DMS 273 (cell line): ENCODE results near the gene TMEM131.

Source experiments
- DNase-seq: peaks from one replicate; lab custom pipeline; 2025; ENCODE audit not compliant: unreplicated experiment; lab: John Stamatoyannopoulos, UW

The TMEM131 gene

DNA sequence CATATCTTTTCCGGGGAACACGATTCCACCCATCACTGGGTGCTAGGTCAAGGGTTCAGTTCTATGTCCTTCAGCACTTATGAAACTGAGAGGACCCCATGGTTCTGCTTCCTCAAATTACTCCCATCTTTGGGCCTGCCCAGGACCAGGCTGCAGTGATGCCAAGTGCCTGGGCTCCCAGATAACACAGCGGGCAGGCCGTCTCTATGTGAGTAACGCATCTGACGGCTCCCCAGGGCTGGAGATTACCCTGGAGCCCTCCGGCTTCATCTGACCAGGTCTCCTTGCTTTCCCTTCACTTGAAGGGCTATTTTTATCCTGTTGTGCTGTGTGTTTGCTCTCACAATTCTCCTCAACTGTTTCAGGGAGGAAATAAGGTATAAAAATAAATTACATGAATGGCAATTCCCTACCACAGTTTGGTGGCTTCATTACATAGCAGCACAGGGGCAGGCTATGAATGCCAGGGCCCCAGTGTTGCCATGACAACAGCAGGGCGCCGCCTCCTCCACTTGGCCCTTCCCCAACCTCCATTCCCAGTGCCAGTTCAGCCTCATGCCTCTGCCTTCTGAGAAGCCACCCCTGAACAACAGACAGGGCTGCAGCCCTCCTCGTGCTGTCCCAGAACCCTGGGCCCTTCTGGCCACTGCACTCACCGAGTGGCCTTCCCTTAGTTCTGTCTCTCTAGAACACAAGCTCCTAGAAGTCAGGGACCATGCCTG lies 25.4 kb upstream of the TMEM131 start:
- peak; percentile 60 for DNase-seq

DNA sequence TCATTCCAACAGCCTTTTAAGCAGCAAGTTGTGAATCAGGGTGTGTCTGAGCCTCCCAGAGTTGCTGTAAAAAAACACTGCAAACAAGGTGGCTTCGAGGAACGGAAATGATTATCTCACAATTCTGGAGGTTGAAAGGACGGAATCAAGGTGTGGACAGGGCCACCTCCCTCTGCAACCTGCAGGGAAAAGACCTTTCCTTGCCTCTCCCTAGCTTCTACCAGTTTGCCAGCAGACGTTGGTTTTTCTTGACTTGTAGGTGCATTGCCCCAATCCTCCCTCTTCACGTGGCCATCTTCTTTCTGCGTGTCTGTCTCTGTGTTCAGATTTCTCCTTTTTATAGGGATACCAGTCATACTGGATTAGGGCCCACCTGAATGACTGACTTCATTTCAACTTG lies 24.8 kb upstream of the TMEM131 start:
- DNase-seq = no peak

DNA sequence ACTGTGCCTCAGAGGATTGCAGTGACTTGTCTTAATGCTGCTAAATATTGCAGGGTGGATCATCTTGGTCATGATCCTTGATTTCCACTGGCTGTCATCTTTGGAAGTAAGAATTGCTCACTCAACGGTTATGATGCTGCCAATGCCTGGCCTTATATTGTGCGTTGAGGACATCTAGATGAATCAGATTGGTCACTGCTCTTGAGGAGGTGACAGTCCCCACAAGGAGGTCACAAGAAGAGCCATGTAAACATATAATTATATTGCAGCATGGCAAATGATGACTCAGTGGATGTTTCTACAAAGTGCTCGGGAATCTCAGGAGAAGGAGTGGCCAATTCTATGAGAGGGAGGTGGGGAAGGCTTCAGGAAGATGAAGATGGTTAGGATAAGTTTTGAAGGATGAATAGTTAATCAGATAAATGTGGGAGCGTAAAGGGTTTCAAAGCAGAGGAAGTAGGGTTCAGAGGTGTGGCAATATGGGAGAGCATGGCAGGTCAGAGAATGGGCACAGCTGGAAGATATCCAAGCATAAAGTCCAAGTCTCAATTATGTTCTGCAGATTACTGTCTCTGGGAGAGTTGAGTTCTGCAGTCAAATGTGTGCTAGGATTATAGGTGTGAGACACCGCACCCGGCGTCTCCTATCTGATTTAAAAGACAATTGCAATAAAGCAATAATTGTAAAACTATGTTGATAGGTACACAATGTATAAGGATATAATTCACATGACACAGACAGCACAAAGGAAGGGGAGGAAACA lies 21.3 kb upstream of the TMEM131 start:
- DNase-seq = no peak

DNA sequence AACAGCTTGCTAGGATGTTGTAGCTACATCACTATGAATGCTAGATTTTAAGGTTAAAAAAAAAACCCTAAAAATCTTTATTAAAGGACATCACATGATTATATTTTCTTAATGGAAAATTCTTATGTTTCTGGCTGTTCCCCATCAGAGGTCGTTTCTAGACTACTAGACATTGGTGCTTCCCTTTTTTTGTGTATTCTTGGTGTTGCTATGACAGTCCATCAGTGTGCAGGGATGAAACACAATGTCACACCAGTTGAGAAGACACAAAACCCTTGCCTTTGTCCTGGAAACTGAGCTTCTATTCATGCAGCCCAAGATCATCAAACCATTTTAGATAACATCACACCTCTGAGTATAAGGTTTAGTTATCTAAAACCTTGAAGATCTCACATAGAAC lies 19.9 kb upstream of the TMEM131 start:
- DNase-seq = no peak

DNA sequence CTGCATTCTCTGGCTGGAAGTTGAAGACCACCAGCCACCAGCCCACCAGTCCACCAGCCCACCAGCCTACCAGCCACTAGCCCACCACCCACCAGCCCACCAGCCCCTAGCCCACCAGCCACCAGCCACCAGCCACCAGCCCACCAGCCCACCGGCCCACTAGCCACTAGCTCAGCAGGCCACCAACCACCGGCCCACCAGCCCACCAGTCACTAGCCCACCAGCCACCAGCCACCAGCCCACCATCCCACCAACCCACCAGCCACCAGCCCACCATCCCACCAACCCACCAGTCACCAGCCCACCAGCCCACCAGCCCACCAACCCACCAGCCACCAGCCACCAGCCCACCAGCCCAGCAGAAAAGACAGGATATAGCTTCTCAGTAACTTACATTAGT lies 18.6 kb upstream of the TMEM131 start:
- no peak for DNase-seq

DNA sequence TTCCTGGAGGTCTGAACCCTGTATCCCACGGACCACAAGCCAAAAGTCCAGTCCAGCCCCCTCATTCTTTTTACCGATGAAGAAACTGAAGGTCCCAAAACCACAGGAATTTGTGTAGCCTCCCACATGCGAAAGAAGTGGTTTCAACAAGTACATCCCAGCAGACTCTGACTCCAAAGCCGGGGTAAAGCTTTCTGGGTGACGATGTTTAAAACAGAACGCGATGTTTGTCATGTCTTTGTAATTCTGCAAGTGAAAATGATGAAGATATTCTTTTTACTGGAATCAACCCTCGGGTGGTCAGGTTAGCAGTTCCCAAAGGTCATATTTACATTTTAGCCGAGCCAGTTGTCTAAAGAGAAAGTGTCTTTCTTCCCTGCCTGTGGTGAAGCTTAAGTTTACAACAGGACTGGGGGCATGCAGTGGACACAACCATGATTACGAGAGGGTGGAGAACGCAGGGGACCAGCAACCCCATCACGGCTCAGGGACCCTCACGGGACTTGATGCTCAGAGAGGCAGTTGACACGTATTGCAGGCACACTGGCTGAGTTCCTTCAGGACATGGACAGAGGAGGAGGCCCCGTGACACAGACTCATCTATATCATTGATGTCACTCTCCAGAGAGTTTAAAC lies 17.8 kb upstream of the TMEM131 start:
- no peak for DNase-seq

DNA sequence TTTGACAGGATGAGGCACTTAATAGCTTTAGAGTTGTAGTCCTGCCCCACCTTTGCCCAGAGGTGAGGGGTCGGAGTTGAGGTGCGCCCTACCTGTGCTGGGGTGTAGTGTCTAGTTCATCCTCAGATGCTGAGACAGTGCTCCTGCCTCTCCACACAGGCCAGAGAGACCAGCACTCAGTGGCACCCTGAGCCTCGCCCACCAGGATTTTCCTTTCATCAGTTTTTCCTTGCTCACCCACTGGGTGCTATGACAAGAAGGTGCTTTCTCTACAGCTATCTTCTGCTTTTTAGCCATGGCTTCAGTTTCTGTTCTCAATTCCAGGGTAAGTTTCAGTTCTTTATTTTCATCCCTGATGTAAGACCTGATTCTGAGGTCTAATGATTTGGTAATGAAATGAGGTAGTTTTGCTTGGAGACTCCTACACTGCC lies 16.8 kb upstream of the TMEM131 start:
- DNase-seq = no peak

DNA sequence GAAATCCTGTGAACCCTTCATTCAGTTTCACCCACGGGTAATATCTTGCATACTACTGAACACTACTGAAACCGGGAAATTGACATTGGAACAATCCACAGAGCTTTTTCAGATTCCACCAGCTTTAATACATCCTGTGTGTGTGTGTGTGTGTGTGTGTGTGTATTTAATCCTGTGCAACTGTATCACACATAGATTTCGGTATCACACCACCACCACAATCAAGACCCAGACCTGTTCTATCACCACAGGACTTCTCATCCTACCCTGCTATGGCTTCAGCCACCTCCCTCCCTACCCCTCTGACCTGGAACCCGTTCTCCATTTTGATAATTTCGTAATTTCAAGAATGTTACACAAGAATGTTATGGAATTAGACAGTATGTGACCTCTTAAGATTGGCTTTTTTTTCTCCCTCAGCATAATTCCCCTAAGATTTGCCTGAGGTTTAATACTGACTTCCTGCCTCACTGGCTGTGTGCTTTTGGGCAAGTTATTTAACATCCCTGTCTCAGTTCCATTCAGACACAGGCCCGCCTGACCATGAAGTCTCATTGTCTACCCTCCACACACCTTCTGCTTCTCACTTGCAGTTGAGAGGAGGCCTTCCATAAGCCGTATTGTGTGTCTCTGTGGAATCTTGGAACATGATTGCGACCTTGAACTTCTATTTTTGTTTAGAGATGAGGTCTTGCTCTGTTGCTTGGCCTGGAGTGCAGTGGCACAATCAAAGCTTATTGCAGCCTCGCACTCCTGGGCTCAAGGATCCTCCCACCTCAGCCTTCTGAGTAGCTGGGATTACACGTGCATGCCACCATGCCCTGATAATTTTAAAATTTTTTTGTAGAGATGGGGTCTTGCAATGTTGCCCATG lies 14.4 kb upstream of the TMEM131 start:
- no peak for DNase-seq

DNA sequence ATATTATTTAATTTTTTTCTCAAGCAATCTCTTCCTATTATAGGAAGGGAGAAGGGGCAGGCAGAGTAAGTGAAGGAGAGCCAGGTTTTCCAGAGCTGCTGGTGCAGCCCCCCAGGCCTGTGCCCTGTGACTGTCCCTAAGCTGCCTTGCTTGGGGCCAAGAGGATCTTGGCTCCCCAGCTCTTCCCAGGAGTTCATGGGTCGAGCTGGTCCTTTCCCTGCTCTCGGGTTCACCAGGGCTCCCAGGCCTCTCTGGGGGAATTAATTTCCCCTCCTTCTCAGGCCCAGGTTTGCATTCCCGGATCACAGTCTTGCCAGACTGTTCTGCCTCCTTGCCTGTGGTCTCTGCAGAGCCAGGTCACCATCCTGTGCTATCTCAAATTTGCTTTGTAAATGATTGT lies 12.7 kb upstream of the TMEM131 start:
- DNase-seq = no peak

DNA sequence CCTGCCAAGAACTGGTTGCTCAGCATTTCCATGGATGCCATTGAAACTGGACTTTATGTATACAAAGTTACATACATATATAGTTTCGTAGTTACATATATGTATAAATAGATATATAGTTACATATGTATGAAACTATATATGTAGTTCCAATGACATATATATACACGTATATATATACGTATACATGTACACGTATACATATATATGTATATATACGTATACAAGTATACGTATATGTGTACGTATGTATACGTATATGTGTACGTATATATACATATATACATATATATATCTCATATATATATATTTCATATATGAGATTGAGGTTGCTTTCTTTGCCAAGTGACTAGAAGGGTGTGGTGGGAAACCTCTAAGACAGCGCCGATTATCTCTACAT lies 10.6 kb upstream of the TMEM131 start:
- no peak for DNase-seq

DNA sequence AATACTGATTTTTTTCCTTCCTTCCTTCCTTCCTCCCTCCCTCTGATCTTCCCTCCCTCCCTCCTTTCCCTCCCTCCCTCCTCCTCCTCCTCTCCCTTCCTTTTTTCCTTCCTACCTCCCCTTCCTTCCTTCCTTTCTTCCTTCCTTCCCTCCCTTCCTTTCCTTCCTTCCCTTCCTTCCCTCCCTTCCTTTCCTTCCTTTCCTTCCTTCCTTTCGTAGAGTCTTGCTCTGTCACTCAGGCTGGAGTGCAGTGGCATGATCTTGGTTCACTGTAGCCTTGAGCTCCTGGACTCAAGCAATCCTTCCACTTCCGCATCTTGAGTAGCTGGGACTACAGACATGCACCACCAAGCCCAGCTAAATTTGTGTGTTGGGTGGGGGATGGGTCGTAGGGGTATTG lies 8.9 kb upstream of the TMEM131 start:
- DNase-seq = no peak

DNA sequence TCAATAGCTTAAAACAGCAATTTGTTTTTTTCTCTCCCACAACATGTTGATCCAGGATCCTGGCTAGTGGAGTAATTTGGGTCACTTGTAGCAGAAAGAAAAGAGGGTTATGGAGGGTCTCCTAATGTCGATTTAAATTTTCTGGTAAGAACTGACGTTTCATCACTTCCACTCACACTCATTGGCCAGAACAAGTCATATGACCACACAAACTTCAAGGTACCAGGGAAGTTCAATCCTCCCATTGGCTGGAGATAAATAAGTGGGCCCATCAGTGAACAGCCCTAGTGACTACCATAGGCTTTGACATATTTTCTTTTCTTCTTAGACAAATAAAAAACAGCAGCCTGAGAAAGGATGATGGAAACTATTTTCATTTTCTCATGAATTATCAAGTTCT lies 8.3 kb upstream of the TMEM131 start:
- DNase-seq = no peak

DNA sequence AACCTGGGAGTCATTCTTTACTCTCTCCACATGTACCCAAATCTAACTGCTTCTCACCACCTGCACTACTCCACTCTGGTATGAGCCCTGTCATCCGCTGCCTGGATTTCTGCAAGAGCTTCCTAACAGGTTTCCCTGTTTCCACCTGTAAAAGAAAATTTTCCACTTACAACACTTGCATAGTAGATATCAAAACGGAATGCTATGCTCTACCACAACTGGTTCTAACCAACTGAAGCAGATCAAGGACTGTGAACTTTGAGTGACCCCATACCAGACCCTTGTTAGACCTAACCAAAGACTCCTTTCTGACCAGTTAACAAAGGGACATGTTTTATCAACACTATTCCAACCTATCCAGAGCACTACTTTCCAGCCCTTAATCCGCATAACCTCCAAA lies 3.8 kb upstream of the TMEM131 start:
- no peak for DNase-seq

DNA sequence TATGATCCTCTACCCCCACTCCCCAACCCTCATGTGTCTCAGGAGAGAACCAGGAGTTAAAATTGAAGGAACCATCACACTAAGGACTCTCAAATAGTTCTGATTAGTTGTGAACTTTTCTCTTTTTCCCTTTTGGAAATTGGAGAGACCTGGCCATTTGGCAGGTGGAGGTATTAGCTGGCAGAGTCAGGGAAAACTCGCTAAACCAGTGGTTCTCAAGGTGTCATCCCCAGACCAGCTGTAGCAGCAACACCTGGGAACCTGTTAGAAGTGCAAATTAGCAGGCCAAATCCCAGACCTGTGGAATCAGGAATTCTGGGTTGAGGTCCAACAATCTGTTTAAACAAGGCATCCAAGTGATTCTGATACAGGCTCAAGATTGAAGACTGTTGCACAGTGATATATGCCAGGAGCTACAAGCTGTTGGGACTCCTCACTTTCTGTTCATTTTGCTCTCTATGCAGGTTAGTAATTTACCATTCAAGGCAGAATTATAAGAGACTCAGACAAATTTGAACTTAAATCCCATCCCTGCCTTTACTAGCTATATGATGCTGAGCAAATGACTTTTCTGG lies 2.8 kb upstream of the TMEM131 start:
- no peak for DNase-seq

DNA sequence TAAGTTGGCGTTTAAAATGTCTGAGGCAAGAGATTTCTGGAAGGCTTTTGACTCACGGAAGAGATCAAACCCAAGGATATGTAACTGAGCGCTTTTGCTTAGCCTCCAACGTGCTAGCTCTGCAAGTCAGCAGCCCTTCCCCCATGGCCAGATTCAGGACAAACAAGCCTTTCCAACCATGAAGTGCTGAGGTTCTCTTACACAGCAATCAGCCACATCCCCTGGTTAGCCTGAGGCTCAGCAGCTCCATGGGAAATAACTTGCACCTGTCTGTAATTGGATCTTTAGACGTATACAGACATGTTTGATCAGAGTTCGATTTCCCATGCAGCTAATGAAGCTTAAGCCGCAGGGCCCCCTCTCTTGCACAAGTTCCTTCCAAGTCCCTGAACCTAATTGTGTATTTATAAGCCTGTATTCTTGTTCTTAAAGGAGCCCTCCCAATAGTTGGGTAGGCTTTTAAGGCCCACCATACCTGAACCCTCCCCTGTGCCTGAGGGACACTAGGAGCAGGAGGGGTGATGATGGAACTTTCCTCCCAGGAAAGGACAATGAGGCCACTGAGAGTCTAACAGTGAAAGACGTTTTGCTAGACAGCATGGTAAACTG lies 2.1 kb upstream of the TMEM131 start:
- DNase-seq = peak; percentile 4

DNA sequence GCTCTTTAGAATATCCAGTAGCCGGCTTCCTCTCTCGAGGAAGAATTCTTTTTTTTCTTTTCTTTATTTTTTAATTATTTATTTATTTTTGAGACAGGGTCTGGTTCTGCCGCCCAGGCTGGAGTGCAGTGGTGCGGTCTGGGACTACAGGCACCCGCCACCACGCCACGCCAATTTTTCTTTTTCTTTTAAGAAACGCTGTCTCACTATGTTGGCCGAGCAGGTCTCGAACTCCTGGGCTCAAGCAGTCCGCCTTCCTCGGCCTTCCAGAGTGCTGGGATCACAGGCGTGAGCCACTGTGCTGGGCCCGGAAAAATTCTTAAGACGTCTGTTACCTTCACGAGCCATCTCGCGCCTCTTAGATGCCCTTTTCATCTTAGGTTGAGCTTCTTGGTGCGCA lies 931 bp upstream of the TMEM131 start:
- DNase-seq = no peak

DNA sequence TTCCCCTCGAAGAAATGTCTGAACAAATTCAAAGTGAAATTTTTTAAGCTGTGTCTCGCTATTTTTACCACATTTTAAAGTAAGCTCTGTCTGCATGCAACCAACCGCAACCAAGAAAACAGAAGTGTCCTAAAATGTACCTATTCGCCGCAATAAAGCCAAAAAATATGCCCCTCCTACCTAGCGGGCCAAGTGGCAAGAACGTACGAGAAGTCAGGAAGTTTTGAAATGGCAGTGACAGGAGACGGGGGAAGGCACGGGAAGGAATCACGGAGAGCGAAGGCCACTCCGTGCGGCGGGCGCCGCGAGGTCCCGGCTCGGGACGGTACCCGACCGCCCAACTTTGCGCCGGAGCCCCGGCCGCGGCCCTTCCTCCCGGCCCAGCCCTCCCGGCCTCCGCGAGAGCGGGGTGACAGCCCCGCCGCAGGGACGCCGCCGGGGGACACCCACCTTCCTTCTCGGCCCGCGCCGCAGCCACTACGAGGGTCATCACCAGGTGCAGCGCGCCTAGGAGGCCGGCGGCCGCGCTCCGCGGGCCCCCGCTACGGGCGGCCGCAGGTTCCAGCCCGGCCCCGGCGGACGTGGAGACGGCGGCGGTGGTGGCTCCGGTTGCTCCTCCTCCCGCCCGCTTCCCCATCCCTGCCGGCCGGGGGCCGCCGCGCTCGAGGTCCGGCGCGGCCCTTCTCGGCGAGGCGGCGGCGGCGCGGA lies 568 bp downstream of the TMEM131 start:
- DNase-seq = peak; percentile 89

DNA sequence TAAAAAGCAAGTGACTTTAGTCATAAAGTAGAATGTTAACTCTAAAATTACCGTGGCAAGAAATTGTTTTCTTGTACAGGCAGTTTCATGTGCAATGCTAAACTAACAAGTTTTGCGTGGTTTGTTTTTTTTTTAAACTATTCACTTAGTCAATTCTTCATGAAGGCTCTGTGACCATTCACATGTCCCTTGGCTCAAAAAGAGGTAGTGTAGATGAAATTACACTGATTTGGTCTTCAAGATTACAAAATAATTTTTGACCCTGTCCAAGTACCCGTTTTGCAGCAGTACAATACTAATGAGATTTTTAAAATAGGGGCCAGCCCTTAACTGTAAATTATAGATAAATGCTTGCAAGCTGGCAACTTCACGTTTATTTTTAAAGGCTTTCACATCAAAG lies 1.3 kb downstream of the TMEM131 start:
- peak; percentile 12 for DNase-seq

DNA sequence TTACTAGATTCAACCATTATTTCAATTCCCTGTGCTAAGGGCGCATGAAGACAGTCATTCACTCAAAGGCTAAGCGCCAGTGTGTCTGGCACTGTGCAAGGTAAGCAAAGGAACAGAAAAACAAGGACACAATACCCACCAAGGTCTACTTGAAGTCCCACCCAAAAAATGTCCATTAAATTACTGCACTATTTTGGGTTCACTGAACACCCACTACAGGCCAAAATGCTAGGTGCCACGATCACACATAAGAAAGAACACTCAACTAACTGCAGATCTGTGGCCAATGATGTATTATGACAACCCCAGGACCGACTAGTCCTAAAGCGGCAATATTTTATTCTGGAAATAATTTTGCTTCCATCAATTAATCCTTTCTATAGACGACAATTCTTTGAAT lies 1.8 kb downstream of the TMEM131 start:
- DNase-seq = peak; percentile 23
